HG02798 (cell line): ENCODE data around the gene SERPINA4.
"Not testable (repeated sequence)": the region's sequence is repeated elsewhere in the genome, so short reads cannot be mapped to it uniquely, and the experiment has no call there.

Experiments used
- ATAC-seq: cut with Tn5 transposase; IDR thresholded peaks from one replicate; pipeline ENCODE4 v1.9.1; 2021; ENCODE audit warnings: mild to moderate bottlenecking; ENCODE audit not compliant: unreplicated experiment, poor library complexity

SERPINA4 gene

DNA sequence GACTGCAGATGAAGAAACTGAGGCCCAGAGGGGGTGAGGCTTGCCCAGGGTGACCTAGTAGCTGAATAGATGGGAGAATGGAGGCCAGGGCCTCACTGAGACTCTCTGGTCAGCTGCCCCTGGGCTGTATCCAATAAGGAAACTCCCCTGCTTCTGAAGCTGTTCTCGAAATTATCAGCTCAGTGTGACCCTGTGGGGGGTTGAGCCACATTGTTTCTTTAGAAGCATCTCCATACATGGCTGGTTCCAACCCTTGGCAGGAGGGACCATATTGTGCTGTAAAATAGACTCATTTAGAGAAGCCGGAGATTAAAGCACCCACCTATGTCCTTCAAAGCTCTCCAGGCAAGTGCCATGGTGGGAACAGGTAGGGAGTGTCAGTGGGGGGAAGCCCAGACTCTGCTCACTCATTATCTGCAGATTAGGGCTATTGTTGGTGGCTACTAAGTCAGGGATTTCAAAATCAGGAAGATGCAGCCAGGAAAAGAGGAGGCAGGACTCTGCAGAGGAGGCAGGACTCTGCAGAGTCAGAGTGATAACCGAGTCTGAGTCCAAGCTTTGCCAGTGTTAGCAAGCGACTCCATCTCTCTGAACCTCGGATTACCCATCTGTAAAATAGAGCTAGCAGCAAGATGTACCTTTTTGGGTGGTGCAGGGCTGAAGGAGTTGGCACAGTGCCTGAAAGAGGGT is 23.5 kb downstream of the SERPINA4 start:
- no peak for ATAC-seq

DNA sequence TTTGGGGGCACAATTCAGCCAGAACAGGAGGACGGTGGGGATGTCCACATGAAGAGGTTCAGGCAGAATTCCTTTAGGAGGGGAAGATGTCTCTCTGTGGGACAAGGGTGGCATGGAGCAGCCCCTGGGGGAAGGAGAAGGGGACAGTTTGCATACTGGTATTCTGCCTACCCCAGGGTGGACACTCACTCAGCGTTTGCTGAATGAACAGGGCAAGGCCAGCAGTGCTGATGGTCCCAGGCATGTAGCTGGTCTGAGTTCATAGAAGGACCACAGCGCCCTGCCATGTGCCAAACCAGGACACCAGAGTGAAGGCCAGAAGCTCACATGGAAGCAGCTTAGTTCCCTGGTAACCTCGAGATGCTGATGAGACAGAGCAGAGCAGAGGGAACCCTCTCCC is 25.4 kb downstream of the SERPINA4 start:
- ATAC-seq, result no peak

DNA sequence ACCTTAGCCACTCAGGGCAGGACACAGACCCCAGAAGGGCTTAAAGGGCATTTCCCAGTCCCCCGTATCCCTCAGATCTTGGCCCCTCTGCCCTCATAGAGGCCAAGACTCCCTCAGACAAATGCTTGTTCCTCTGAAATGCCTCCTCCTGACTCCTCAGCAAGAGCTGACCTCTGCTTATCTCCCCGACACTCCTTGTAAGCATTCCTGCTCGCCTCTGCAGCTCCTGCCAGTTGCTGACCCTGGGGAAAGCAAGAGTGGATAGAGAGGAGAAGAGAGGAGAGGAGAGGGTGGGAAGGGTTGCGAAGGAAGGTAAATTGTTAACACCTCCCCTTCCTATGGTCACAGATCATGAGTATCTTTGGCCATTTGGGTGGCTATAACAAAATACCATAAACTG is 27.1 kb downstream of the SERPINA4 start:
- no peak for ATAC-seq

DNA sequence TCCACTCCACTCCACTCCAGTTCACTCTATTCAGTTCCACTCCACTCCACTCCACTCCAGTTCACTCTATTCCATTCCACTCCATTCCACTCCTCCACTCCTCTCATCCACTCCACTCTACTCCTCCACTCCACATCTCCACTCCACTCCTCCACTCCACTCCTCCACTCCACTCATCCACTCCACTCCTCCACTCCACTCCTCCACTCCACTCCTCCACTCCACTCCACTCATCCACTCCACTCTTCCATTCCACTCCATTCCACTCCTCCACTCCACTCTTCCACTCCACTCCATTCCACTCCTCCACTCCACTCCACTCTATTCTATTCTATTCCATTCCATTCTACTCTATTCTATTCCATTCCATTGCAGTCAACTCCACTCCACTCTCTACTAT is 29.8 kb downstream of the SERPINA4 start:
- ATAC-seq, result no peak

DNA sequence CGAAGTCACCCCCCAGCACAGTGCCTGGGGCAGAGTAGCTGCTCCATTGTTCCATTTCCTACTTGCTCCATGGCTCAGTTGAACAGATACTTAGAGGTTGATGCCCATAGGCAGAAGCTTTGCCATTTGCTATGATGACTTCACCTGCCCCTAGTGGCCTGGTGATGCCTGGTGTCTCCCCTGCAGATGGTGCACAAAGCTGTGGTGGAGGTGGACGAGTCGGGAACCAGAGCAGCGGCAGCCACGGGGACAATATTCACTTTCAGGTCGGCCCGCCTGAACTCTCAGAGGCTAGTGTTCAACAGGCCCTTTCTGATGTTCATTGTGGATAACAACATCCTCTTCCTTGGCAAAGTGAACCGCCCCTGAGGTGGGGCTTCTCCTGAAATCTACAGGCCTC is 30.6 kb downstream of the SERPINA4 start:
- no peak for ATAC-seq

DNA sequence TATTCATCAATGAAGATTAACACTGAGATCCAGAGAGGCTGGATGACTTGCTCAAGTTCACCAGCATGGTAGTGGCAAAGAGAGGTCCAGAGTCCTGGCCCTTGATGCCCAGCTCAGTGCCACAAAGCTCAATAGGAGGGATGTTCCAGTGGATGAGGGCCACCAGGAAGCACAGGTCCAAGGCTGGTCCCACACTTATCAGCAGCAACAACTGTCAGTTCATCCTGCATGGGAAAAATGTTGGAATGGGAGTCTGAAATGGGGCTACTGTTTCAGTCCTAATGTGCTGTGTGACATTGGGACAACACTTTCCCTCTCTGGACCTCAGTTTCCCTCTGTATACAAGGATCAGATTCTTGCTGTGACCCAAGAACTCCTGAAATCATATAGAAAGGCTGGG is 31.2 kb downstream of the SERPINA4 start:
- ATAC-seq, result no peak

DNA sequence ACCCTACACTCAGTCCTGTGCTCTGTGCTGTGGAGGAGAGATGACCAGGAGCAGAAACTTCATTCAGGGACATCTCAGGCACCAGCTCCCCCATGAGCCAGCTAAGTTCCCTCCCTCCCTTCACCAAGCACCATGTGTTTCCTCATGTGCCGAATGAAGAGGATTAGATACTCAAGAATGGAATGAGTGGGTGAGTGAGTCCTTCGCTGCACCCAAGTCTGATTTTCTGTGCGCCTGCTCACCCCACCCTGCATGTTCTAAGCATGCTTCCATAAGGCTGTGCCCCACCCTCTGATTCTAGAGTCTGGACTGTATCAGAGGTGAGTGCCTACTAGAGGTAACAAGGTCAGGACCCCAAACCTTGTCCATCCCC is 32.1 kb downstream of the SERPINA4 start:
- ATAC-seq, result no peak

DNA sequence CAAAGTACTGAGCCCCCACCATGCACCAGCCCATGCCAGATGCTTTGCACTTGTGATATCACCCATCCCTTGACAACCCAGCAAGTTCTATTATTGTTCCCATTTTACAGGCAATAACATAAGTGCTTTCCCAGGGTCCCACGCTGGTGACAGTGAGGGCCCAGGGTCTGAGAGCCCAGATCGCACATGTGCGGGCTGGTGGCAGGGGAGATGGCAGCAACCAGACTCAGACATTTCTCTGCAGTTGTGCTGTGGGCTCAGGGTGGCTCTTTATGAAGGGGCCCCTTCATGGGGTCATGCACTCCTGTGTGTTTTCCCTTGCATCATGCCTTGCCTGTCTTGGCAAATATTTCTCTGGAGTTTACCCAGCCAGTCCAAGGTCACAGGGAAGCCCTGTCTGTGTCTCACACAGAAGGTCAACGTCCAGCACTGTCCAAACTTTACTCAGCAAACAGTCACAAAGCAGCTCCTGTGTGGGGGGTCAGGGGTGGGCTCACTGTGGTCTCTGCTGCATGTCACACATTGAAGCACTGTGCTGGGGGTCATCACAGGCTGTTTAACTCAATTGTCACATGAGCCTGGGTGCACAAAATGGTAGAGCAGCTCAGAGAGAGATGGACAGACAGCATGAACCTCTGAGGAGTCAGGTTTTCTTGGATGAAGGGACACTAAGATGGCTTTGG is 32.6 kb downstream of the SERPINA4 start:
- no peak for ATAC-seq

DNA sequence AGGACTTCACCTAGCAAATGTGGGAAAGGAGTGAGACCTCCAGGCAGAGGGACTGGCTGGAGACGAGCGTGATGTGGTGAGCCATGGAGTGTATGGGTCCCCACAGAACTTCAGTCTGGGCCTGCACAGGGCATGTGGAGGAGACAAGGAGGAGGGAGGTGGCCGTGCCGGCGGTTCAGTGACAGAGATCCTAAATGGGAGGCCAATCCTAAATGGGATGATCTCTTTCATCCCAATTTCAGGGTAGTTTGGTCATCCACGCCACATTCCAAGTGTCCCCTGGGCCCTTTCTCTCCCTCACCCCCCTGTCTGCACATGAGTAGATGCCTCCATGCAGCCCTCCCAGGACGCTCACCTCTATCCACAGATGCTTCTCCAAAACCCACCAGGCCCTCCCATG is 33.2 kb downstream of the SERPINA4 start:
- no peak for ATAC-seq

DNA sequence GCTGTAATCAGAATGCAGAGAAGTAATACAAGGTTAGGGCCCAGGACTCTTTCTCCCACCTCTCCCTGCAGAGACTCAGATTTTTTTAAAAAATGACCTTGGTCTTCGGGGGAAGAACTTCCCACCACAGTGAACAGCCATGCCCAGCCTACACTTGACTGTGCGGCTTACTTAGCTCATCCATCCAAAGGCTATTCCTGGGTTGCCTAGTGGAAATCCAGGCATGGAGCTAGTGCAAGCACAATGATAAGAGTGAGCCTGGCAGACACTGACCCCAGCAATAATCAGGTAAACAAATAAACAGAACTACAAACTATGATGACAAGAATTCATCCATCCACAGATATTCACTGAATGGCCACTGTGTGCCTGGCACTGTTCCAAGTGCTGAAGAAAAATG is 34.7 kb downstream of the SERPINA4 start:
- no peak for ATAC-seq

DNA sequence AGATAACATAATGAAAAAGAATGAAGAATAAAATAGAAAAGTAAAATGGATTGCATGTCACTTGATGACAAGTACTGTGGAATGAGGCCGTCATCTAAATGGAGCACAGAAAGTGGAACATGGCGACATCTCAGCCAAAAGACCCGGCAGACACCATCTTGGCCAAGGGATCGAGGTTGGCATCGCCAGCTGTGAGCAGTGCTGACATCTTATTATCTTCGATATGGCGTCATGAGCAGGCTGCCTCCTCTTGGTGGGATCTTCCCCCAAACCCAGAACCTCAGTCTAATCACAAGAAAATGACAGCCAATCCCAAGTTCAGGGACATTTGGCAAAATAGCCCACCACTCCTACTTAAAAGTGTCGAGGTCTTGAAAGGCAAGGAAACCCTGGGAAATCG is 35.1 kb downstream of the SERPINA4 start:
- no peak for ATAC-seq

DNA sequence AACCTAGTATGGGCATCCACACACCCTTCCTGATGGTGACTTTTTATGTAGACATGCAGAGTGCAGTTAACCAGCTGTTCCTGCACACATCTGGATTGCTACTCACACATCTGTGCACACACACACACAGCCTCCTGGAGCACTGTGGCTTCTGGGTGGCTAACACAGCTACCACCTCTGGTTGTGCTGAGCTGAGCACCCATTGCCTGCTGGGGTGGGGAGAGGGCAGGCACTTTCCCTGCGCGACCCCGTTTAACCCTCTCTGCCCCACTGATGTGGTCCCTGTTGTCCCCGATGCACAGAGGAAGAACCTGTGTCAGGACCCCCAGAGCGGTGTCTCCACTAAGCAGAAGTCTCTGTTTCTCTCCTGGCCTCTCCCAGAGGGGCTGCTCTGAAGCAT is 36.5 kb downstream of the SERPINA4 start:
- no peak for ATAC-seq

DNA sequence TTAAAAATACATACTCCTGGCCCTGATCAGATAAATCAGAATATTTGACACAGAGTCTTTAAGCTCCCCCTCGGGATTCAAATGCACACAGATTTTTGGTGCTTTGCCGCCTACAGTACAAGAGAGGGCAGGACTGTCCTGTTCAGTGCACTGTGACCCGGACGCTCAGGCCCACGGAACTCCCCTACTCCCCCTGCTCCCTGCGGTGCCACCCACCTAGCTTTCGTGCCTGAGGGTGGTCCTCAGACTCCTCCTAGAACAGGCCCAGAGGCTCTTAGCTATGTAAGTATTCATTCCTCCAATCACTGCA is 37.2 kb downstream of the SERPINA4 start:
- ATAC-seq, result no peak

DNA sequence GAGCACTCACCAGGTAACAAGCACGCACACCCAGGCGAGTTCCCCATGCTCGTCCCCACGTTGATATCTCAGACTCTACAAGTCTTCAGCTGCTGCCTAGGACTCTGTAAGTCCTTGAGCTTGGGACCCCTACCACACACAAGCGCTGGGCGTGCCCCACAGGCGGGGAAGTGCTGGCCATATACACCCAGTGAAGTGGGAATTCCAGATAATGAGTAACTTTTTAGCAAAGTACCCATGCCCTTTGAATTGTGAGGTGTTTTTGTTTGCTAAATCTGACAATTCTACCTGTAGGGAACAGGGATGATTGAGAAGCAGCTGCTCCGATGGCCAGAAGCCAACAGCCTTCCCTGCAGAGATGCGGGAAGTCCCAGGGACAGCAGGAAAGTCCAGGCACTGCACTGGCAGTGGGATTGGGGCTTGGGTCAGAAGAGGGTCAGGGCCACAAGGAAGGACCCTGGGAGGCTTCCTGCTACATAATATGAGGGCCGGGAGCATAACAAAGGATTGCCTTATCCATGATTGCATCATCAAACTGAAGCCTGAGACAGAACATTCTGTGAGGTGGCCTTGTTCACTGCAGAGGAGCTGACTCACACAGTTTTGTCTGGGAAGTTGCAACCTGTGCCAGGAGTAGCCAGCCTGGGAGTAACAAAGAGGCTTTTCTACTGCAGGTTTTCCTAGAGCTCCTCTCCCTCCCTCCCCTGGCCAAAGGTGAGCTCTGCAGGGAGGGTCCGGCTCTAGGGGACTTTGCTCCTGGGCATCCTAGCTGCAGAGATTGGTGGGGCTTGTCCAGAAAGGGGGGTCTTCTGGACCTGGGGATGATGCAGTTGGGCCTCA is 37.8 kb downstream of the SERPINA4 start:
- ATAC-seq, result no peak

DNA sequence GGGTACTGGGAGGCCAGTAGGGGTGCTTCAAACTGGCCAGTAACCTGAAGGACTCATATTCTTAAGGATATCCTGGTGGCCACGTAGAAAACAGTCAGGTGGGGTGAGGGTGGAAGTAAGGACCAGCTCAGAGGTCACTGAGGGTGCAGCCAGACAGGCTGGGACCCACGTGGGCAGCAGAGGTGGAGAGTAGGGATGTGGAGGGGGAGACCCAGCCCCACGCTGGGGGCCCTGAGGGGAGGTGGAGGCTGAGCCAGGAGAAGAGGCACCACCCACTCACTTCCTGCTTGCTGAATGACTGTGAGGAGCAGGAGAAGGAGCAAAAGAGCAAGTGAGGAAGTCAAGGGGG is 38.4 kb downstream of the SERPINA4 start:
- ATAC-seq, result no peak

DNA sequence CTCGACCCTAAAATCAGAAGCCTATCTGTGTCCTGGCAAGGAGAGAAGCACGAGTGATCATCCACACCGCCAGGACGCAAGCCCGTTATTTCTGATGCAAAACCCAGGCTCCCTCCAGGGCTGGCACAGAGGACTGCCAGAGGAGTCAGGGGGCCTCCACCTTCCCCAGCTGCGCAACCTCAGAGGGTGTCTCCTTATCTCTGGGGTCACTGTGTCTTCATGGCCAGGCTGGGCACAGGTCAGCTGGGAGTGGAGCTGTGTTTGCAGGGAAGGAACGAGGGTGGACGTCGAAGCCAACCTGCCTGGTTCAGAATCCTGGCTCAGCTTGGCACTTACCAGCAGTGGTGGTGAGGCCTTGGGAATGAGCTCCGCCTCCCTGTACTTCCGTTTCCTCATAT is 38.9 kb downstream of the SERPINA4 start:
- ATAC-seq, result no peak

DNA sequence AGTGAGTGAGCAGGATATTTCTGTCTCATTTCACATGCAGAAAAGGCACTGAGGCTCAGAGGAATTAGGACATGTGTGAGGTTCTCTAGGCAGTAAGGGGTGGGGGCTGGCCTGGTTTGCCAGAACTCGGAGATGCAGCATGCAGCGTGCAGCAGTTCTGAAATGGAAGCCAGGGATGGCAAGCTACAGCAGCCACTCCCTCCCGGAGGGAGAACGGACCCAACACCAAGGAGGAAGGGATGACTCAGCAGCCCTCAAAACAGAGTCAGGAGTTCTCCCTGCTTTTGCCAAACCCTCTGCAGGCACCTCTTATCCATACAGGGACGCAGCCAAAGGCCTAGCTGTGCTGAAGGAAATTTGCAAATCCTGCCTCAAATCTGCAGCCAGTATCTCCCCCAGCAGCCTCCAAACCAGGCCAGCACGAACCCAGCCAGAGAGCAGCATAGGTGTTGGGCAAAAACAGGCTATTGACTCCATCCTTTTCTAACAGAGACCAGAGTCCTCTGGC is 40.7 kb downstream of the SERPINA4 start:
- ATAC-seq, result no peak

DNA sequence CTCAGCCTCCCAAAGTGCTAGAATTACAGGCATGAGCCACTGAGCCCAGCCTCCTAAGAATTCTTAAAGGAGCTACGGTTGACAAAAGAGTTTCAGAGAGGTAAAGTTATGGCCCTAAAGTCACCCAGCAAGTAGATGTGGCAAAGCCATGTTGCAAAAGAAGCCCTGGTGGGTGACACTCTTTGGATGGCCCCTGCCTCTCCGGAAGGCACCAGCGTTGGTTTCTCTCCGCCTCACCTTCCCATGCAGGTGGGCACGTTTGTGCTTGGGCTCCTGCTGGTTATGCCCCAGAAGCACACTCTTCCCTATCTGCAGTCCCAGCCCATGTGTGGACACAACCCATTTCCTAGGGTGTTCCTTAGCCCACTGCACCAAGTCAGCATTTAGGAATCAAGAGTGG is 41.5 kb downstream of the SERPINA4 start:
- no peak for ATAC-seq

DNA sequence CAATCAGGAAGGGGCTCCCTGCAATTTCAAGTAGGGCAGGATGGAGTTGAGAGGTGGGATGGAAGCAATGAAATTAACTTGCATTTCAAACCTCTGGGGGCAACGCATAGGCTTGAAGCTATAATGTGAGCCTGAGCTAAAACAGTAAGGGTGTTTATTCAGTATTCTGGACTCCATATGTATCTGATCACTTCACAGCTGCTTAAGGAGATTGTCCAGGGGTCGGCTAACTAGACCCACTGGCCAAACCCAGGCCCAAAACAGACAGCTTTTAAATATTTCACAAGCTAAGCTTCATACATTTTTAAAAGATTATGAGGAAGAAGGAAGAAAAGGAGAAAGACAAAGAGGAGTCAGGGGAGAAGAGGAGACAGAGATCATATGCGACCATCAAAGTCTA is 44.1 kb downstream of the SERPINA4 start:
- no peak for ATAC-seq

DNA sequence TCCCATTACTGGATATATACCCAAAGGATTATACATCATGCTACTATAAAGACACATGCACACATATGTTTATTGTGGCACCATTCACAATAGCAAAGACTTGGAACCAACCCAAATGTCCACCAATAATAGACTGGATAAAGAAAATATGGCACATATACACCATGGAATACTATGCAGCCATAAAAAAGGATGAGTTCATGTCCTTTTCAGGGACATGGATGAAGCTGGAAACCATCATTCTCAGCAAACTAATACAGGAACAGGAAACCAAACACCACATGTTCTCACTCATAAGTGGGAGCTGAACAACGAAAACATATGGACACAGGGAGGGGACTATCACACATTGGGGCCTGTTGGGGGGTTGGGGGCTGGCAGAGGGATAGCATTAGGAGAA is 47.7 kb downstream of the SERPINA4 start:
- not testable (repeated sequence) for ATAC-seq

DNA sequence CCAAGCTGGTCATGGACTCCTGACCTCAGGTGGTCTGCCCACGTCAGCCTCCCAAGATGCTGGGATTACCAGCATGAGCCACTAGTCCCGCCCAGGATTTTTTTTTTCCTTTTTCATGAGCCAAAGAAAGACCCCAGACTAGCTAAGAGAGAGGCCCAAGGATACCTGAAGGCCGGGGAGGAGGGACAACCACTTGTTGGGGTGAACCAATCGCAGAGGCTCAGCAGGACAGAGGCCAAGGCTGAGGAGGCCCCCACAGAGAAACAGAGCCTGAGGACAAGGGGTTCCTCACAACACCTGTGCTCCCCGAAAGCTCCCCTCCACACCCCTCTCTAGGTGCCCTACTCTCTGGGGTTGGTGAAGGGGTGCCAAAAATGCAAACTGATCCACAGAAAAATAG is 49.9 kb downstream of the SERPINA4 start:
- ATAC-seq, result no peak

DNA sequence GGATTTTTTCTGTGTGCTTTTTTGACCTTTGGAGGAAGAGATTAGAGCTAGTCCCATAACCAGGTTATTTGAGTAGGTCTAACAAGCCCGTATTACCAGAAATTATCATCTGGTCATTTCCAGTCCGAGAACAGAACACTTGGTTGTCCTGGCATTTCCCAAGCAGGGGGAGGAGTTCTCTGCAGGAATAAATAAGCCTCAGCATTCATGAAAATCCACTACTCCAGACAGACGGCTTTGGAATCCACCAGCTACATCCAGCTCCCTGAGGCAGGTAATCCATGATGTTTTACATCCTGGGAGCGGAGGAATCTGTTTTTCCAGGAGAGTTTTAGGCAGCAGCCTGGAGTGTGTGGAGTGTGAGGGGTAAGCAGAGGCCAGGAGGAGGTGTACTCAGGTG is 50.9 kb downstream of the SERPINA4 start, which contains the start of gene SERPINA3:
SERPINA3 (plus strand) TSS at position 218 of the 400 bp plus-strand sequence. CDS start 2,051 bp downstream, outside the sequence.
- ATAC-seq, result no peak
